H9 (cell line): ENCODE data around the gene ABHD3. TPM values are rescaled to one million over a fixed set of nuclear protein-coding genes. Genes with fewer than 3 reads are reported as not detected.

ENCODE experiments used
- DNase-seq: peaks from one replicate; pipeline ENCODE4 v3.0.0-alpha.2; 2017
- H2AFZ ChIP-seq: one replicate; pipeline ENCODE4 v1.6.1; 2013; ENCODE audit warnings: mild to moderate bottlenecking, low read length, control low read depth, moderate library complexity
- H2AK5ac ChIP-seq: 2 replicates; pipeline ENCODE4 v1.6.1; 2013; ENCODE audit warnings: low read length, control low read depth, mixed read lengths; ENCODE audit not compliant: insufficient read length
- H2BK120ac ChIP-seq: one replicate; pipeline ENCODE4 v1.6.1; 2013; ENCODE audit warnings: low read depth, mild to moderate bottlenecking, low read length, control low read depth, inconsistent platforms; ENCODE audit not compliant: poor library complexity, severe bottlenecking
- H2BK12ac ChIP-seq: 2 replicates; pipeline ENCODE4 v1.6.1; 2013; ENCODE audit warnings: low read length, control low read depth, mixed read lengths, low read depth; ENCODE audit not compliant: insufficient read length
- H2BK15ac ChIP-seq: 2 replicates; pipeline ENCODE4 v1.6.1; 2013; ENCODE audit warnings: low read depth, low read length, control low read depth
- H2BK20ac ChIP-seq: one replicate; pipeline ENCODE4 v1.6.1; 2013; ENCODE audit warnings: low read depth, mild to moderate bottlenecking, low read length, control low read depth, inconsistent platforms; ENCODE audit not compliant: poor library complexity, severe bottlenecking
- H2BK5ac ChIP-seq: 2 replicates; pipeline ENCODE4 v1.6.1; 2013; ENCODE audit warnings: low read length, control low read depth, mixed read lengths; ENCODE audit not compliant: insufficient read length
- H3K14ac ChIP-seq: 2 replicates; pipeline ENCODE4 v1.6.1; 2013; ENCODE audit warnings: low read length, control low read depth; ENCODE audit not compliant: insufficient read depth
- H3K18ac ChIP-seq: 2 replicates; pipeline ENCODE4 v1.6.1; 2013; ENCODE audit warnings: low read depth, mild to moderate bottlenecking, mixed read lengths, low read length, control low read depth; ENCODE audit not compliant: insufficient read length
- H3K23ac ChIP-seq: 2 replicates; pipeline ENCODE4 v1.6.1; 2013; ENCODE audit warnings: low read length, control low read depth, mixed read lengths, low read depth; ENCODE audit not compliant: insufficient read length
- H3K23me2 ChIP-seq: 2 replicates; pipeline ENCODE4 v1.6.1; 2013; ENCODE audit warnings: low read depth, mild to moderate bottlenecking, mixed read lengths, low read length, control low read depth; ENCODE audit not compliant: insufficient read length, poor library complexity, severe bottlenecking
- H3K27ac ChIP-seq: 2 replicates; pipeline ENCODE4 v1.5.1; 2013; ENCODE audit warnings: low read length, control low read depth, mixed read lengths, low read depth; ENCODE audit not compliant: insufficient read length
- H3K27me3 ChIP-seq: 2 replicates; pipeline ENCODE4 v1.6.1; 2013; ENCODE audit warnings: low read length, control low read depth, inconsistent platforms; ENCODE audit not compliant: insufficient read depth
- H3K4ac ChIP-seq: 2 replicates; pipeline ENCODE4 v1.6.1; 2013; ENCODE audit warnings: low read depth, mild to moderate bottlenecking, control low read depth, inconsistent platforms, low read length, moderate library complexity
- H3K4me1 ChIP-seq: 2 replicates; pipeline ENCODE4 v1.6.1; 2013; ENCODE audit warnings: low read length, control low read depth, inconsistent platforms; ENCODE audit not compliant: insufficient read depth
- H3K4me2 ChIP-seq: 2 replicates; pipeline ENCODE4 v1.6.1; 2013; ENCODE audit warnings: low read length, control low read depth, mixed read lengths; ENCODE audit not compliant: insufficient read length, insufficient read depth
- H3K56ac ChIP-seq: 2 replicates; pipeline ENCODE4 v1.6.1; 2013; ENCODE audit warnings: low read depth, mild to moderate bottlenecking, mixed read lengths, low read length, control low read depth; ENCODE audit not compliant: insufficient read length
- H3K79me1 ChIP-seq: 2 replicates; pipeline ENCODE4 v1.6.1; 2013; ENCODE audit warnings: low read depth, mild to moderate bottlenecking, moderate library complexity, low read length, control low read depth, inconsistent platforms; ENCODE audit not compliant: insufficient read depth, poor library complexity, severe bottlenecking
- H3K79me2 ChIP-seq: 2 replicates; pipeline ENCODE4 v1.6.1; 2013; ENCODE audit warnings: low read length, control low read depth, inconsistent platforms; ENCODE audit not compliant: insufficient read depth
- H3K9ac ChIP-seq: 2 replicates; pipeline ENCODE4 v1.6.1; 2013; ENCODE audit warnings: low read length, control low read depth, mixed read lengths; ENCODE audit not compliant: insufficient read length; ENCODE audit errors: extremely low read depth
- H3K9me3 ChIP-seq: one replicate; pipeline ENCODE4 v1.6.1; 2013; ENCODE audit warnings: low read depth, low read length, inconsistent platforms; ENCODE audit not compliant: control insufficient read depth
- H3T11ph ChIP-seq: one replicate; pipeline ENCODE4 v1.6.1; 2013; ENCODE audit warnings: mild to moderate bottlenecking, low read length, control low read depth, inconsistent platforms
- H4K20me1 ChIP-seq: one replicate; pipeline ENCODE4 v1.6.1; 2013; ENCODE audit not compliant: control insufficient read depth, insufficient read length, insufficient read depth
- H4K5ac ChIP-seq: 2 replicates; pipeline ENCODE4 v1.6.1; 2013; ENCODE audit warnings: low read depth, mild to moderate bottlenecking, mixed read lengths, low read length, control low read depth; ENCODE audit not compliant: insufficient read length
- H4K8ac ChIP-seq: replicated peaks from 2 replicates; pipeline ENCODE4 v1.6.1; 2013; ENCODE audit warnings: low read length, control low read depth, mixed read lengths, low read depth; ENCODE audit not compliant: insufficient read length
- H4K91ac ChIP-seq: 2 replicates; pipeline ENCODE4 v1.6.1; 2013; ENCODE audit warnings: low read depth, mild to moderate bottlenecking, moderate library complexity, mixed read lengths, low read length, control low read depth; ENCODE audit not compliant: insufficient read length
- H3K27ac Mint-ChIP-seq, 3 experiments: 2 replicates in 2 of 3; 3 replicates in 1 of 3; pipeline ENCODE4 v1.8.0; 2020 to 2021; ENCODE audit warnings: mixed read lengths in 3 of 3, mild to moderate bottlenecking in 1 of 3, moderate library complexity in 1 of 3
- H3K27me3 Mint-ChIP-seq: 2 replicates; pipeline ENCODE4 v1.8.0; 2021; ENCODE audit warnings: low read depth, mild to moderate bottlenecking, moderate library complexity, mixed read lengths
- H3K36me3 Mint-ChIP-seq, 3 experiments: 2 replicates in 2 of 3; 3 replicates in 1 of 3; pipeline ENCODE4 v1.8.0; 2020 to 2021; ENCODE audit warnings: low read depth in 3 of 3, mixed read lengths in 3 of 3; ENCODE audit not compliant: insufficient read depth in 1 of 3
- H3K4me1 Mint-ChIP-seq, 2 experiments: 2 replicates each; pipeline ENCODE4 v1.8.0; 2020; ENCODE audit warnings: mixed read lengths in 2 of 2
- H3K4me3 Mint-ChIP-seq, 2 experiments: 2 replicates in 1 of 2; 3 replicates in 1 of 2; pipeline ENCODE4 v1.8.0; 2020 to 2021; ENCODE audit warnings: mild to moderate bottlenecking in 2 of 2, mixed read lengths in 2 of 2, moderate library complexity in 1 of 2
- H3K9me3 Mint-ChIP-seq, 2 experiments: 2 replicates in 1 of 2; 3 replicates in 1 of 2; pipeline ENCODE4 v1.8.0; 2020; ENCODE audit warnings: mild to moderate bottlenecking in 2 of 2, mixed read lengths in 2 of 2, moderate library complexity in 1 of 2
- WGBS: extraction: QIAGEN DNeasy Blood & Tissue Kit; methylation state at CpG from one replicate; pipeline ENCODE4 v1.1.7; 2013; ENCODE audit warnings: missing lambda C conversion rate, low lambda C conversion rate, mixed read lengths; ENCODE audit not compliant: insufficient read length; ENCODE audit errors: extremely low coverage; 5-methylcytosine and 5-hydroxymethylcytosine counted together
- total RNA-seq: library from RNA; stranded (reverse); gene quantifications from 2 replicates; pipeline ENCODE4 v1.2.1, GENCODE V29; 2021
- TF ChIP-seq, protein P1 (sequence below): fragments of 200-600 bp; sonication (generic); conservative IDR thresholded peaks from 3 replicates; pipeline ENCODE4 v1.8.0; 2021; ENCODE audit warnings: antibody characterized with exemption, mild to moderate bottlenecking

The ABHD3 gene
- total RNA-seq, 1 experiment from 2014 or later, result 12.0 TPM

DNA sequence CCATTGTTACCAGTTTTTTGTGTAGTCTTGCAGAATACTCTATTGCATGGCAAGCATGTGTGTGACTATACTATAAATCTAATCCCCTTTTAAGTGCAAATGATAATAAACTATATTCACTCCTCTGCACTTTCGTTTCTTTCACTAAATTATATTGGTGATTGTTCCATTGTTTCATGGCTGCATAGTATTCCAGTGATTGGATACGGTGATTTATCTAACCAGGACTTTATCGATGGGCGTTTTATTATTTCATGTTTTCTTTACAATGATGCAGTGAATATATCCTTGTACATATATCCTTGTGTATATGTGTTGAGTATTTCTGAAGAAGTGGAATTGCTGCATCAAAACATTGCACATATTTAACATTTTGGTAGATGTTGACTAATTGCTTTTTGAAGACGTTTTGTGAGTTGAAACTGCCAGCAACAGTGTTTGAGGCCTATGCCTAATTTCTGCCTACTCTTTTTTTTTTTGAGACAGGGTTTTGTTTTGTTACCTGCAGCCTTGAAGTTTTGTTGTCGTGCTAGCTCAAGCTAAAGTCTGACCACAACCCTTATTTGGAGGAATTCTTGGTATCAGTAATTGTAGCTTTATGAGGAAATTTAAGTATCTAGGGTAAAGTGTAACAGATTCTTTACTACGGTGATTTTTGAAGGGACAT lies 38.7 kb upstream of the ABHD3 start:
- Histone ChIP-seq H2BK120ac (no peak overlapping the region), H3K79me1 (no peaks in the 10 kb centered on the region), H3K79me2 (peaks cover 26% of the 10 kb centered on the region; the same call in 1 of the 2 replicates), H2BK12ac (no peak overlapping the region), H2BK5ac (no peak overlapping the region), H4K5ac (no peak overlapping the region), H3K18ac (no peak overlapping the region), H3K4me2 (no peak overlapping the region), H2BK15ac (no peak overlapping the region), H3K4me1 (no peaks in the 10 kb centered on the region), H3K23ac (no peak overlapping the region), H3K14ac (no peak overlapping the region), H4K91ac (no peak overlapping the region), H3K23me2 (peaks cover 3% of the 10 kb centered on the region), H3T11ph (no peak overlapping the region), H4K8ac (no peak overlapping the region), H3K9ac (no peak overlapping the region), H2AK5ac (no peak overlapping the region), H3K56ac (no peak overlapping the region), H3K9me3 (no peaks in the 10 kb centered on the region), H4K20me1 (no peaks in the 10 kb centered on the region), H3K27ac (no peak overlapping the region), H3K27me3 (no peaks in the 10 kb centered on the region), H2BK20ac (no peak overlapping the region), H3K4ac (no peak overlapping the region), H2AFZ (no peak overlapping the region)
- TF ChIP-seq, protein P1, sequence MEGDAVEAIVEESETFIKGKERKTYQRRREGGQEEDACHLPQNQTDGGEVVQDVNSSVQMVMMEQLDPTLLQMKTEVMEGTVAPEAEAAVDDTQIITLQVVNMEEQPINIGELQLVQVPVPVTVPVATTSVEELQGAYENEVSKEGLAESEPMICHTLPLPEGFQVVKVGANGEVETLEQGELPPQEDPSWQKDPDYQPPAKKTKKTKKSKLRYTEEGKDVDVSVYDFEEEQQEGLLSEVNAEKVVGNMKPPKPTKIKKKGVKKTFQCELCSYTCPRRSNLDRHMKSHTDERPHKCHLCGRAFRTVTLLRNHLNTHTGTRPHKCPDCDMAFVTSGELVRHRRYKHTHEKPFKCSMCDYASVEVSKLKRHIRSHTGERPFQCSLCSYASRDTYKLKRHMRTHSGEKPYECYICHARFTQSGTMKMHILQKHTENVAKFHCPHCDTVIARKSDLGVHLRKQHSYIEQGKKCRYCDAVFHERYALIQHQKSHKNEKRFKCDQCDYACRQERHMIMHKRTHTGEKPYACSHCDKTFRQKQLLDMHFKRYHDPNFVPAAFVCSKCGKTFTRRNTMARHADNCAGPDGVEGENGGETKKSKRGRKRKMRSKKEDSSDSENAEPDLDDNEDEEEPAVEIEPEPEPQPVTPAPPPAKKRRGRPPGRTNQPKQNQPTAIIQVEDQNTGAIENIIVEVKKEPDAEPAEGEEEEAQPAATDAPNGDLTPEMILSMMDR, result no peak
- Mint-ChIP-seq H3K4me3 (peak overlapping the region; percentile 54 to 76), H3K36me3 (0 out of 7 replicates have a peak, but pooled peaks cover 0 to 6% (median 0%) of the 10 kb centered on the region in 3 experiments), H3K4me1 (peaks cover 59 to 67% of the 10 kb centered on the region in 2 experiments), H3K27ac (peak overlapping the region in 1 of 3 experiments; percentile 48; a peak in 1 of 7 replicates), H3K27me3 (no peaks in the 10 kb centered on the region), H3K9me3 (no peaks in the 10 kb centered on the region; a peak in 2 of 5 replicates)
- DNase-seq, result no peak
- WGBS, result no CpG with 5 or more reads among the region's 7 CpGs
